Chondrocyte (in vitro differentiated cells): ENCODE data around the gene ERMAP. TPM values are rescaled to one million over a fixed set of nuclear protein-coding genes. Genes with fewer than 3 reads are reported as not detected.

Experiments used
- DNase-seq: peaks from one replicate; pipeline ENCODE4 v3.0.0; 2021; ENCODE audit warnings: mixed read lengths, low spot score
- H3K27ac Mint-ChIP-seq: one replicate; pipeline ENCODE4 v1.8.0; 2021; ENCODE audit warnings: mild to moderate bottlenecking, moderate library complexity, mixed read lengths; ENCODE audit not compliant: unreplicated experiment
- H3K27me3 Mint-ChIP-seq: 2 replicates; pipeline ENCODE4 v1.8.0; 2021; ENCODE audit warnings: low read depth, mixed read lengths
- H3K36me3 Mint-ChIP-seq: 2 replicates; pipeline ENCODE4 v1.8.0; 2021; ENCODE audit warnings: low read depth, mixed read lengths
- H3K4me1 Mint-ChIP-seq: 2 replicates; pipeline ENCODE4 v1.8.0; 2021; ENCODE audit warnings: low read depth, mild to moderate bottlenecking, mixed read lengths
- H3K4me3 Mint-ChIP-seq: one replicate; pipeline ENCODE4 v1.8.0; 2021; ENCODE audit warnings: mild to moderate bottlenecking, moderate library complexity, mixed read lengths; ENCODE audit not compliant: unreplicated experiment
- H3K9me3 Mint-ChIP-seq: 2 replicates; pipeline ENCODE4 v1.8.0; 2021; ENCODE audit warnings: low read depth, mixed read lengths
- total RNA-seq: library from RNA; stranded (reverse); gene quantifications from 3 replicates; pipeline ENCODE4 v1.2.1, GENCODE V29; 2021
- TF ChIP-seq, protein P1 (sequence below): fragments of 200-600 bp; sonication (generic); IDR thresholded peaks from 2 replicates; pipeline ENCODE4 v1.5.0; 2021; ENCODE audit warnings: antibody characterized with exemption, mild to moderate bottlenecking, moderate library complexity

Gene ERMAP
- total RNA-seq, 1 donor from 2014 or later = 13.7 TPM

DNA sequence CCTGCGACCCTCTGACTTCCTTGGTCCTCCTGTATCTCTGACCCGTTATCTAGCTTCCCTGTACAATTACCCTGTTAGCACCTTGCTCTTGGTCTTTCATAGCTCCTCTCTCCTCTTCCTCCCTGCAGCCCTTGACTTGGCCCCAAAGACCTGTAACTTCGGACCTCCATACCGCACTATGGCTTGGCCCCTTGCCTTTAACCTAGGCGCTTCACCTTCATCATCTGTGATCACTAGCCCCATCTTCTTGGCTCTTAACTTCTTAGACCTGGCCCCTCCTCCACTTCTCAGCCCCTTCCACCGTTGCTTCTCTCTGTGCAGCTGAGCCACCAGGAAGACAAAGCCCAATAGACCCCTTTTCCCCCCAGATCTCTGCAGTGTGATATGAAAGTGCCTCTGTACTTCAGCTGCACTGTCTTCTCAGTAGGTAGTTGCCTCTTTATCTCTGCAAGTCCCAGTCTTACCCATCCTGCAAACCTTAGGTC is 30.2 kb downstream of the ERMAP start:
- Mint-ChIP-seq H3K27me3 (no peaks in the 10 kb centered on the region), H3K4me1 (peaks cover 23% of the 10 kb centered on the region), H3K9me3 (no peaks in the 10 kb centered on the region), H3K27ac (peak overlapping the region; percentile 82), H3K4me3 (peak overlapping the region; percentile 93), H3K36me3 (peaks cover 28% of the 10 kb centered on the region)
- TF ChIP-seq, protein P1, sequence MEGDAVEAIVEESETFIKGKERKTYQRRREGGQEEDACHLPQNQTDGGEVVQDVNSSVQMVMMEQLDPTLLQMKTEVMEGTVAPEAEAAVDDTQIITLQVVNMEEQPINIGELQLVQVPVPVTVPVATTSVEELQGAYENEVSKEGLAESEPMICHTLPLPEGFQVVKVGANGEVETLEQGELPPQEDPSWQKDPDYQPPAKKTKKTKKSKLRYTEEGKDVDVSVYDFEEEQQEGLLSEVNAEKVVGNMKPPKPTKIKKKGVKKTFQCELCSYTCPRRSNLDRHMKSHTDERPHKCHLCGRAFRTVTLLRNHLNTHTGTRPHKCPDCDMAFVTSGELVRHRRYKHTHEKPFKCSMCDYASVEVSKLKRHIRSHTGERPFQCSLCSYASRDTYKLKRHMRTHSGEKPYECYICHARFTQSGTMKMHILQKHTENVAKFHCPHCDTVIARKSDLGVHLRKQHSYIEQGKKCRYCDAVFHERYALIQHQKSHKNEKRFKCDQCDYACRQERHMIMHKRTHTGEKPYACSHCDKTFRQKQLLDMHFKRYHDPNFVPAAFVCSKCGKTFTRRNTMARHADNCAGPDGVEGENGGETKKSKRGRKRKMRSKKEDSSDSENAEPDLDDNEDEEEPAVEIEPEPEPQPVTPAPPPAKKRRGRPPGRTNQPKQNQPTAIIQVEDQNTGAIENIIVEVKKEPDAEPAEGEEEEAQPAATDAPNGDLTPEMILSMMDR = no peak
- DNase-seq = no peak

DNA sequence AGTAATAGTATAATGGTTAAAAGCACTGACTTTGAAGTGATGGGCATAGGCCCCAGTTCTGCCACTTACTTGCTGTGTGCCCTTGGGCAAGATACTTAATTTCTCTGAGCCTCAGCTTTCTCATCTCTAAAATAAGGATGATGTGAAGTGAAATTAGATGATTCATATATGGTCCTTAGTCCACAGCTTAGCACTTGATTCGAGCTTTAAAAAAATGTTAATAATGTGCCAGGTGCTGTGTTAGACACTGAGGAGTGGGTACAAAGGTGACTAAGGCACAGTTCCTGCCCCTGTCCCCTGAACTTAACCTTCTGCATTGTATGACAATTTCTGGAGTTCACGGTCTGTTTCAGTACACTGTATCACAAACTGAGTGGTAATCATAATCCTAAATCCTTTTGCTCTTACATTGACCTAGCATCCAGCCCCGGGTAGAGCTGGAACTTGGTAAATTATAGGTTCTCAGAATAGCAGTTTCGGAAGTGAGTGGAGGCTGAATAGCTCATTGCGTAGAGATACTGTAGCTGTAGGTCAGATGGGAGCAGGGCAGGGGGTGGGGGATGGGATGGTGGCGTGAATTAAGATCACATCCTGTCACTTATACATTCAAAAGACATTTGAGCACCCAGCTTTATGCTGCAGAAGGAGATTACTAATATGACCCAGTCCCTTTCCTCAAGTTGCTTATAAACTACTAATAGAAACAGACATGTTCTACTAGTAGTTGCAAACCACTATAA is 31.0 kb downstream of the ERMAP start:
- H3K27me3 Mint-ChIP-seq = no peaks in the 10 kb centered on the region
- TF ChIP-seq, protein P1 = no peak
- H3K9me3 Mint-ChIP-seq = no peaks in the 10 kb centered on the region
- H3K36me3 Mint-ChIP-seq = peaks cover 25% of the 10 kb centered on the region
- H3K4me1 Mint-ChIP-seq = peaks cover 23% of the 10 kb centered on the region
- DNase-seq = no peak
- H3K27ac Mint-ChIP-seq = no peak overlapping the region
- peak overlapping the region; percentile 93 for H3K4me3 Mint-ChIP-seq

DNA sequence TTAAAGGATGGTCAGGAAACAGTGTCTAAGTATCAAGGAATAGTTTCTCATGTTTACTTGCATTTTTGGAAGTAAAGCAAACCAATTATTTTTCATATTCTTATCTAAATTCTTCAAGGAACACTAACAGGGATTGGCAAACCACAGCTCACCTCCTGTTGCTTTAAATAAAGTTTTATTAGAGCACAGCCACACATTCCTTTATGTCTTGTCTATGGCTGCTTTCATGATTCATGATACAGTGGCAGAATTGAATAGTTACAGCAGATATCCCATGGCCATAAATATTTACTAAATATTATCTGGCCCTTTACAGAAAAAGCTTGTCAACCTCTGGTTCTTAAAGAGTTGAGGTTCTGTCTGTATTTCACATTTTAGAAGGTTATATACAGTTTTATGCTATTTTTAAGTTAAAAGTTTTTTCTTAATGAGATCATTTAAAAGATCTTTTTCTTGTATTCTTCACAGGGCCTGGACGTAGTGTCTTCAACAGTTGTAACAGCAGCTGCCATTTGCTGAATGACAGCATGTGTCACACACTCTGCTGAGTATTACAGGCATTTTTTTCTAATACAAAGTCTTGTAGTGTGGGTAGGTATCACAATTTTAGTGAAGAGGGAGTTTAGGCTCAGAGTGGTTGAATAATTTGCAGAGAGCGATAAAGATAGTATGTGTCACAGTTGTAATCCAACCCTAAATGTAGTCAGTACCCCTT is 32.1 kb downstream of the ERMAP start:
- no peaks in the 10 kb centered on the region for H3K27me3 Mint-ChIP-seq
- peaks cover 23% of the 10 kb centered on the region for H3K4me1 Mint-ChIP-seq
- TF ChIP-seq, protein P1 = no peak
- no peak for DNase-seq
- no peaks in the 10 kb centered on the region for H3K9me3 Mint-ChIP-seq
- peaks cover 20% of the 10 kb centered on the region for H3K36me3 Mint-ChIP-seq
- H3K27ac Mint-ChIP-seq = no peak overlapping the region
- H3K4me3 Mint-ChIP-seq = no peak overlapping the region

- TF ChIP-seq, protein P1 = no peak
Measured at GRCh38 chr1:42849944-42850343, 33.0 kb downstream of the ERMAP start.

GRCh38 chr1:42851420-42851819 is 34.5 kb downstream of the ERMAP start:
- Mint-ChIP-seq H3K36me3 (peaks cover 20% of the 10 kb centered on the region), H3K4me1 (peaks cover 17% of the 10 kb centered on the region), H3K9me3 (no peaks in the 10 kb centered on the region)

More at GRCh38 chr1:42849944-42850343, 33.0 kb downstream of the ERMAP start:
- no peak overlapping the region for H3K27ac Mint-ChIP-seq
- peaks cover 20% of the 10 kb centered on the region for H3K36me3 Mint-ChIP-seq
- H3K4me3 Mint-ChIP-seq = no peak overlapping the region
- no peaks in the 10 kb centered on the region for H3K27me3 Mint-ChIP-seq
- DNase-seq = no peak
- peaks cover 23% of the 10 kb centered on the region for H3K4me1 Mint-ChIP-seq
- H3K9me3 Mint-ChIP-seq = no peaks in the 10 kb centered on the region

More at GRCh38 chr1:42851420-42851819, 34.5 kb downstream of the ERMAP start:
- H3K27ac Mint-ChIP-seq = no peak overlapping the region
- no peaks in the 10 kb centered on the region for H3K27me3 Mint-ChIP-seq
- no peak overlapping the region for H3K4me3 Mint-ChIP-seq
- TF ChIP-seq, protein P1 = no peak
- no peak for DNase-seq
